ENCODE data around the gene PSD4.

The PSD4 gene

DNA sequence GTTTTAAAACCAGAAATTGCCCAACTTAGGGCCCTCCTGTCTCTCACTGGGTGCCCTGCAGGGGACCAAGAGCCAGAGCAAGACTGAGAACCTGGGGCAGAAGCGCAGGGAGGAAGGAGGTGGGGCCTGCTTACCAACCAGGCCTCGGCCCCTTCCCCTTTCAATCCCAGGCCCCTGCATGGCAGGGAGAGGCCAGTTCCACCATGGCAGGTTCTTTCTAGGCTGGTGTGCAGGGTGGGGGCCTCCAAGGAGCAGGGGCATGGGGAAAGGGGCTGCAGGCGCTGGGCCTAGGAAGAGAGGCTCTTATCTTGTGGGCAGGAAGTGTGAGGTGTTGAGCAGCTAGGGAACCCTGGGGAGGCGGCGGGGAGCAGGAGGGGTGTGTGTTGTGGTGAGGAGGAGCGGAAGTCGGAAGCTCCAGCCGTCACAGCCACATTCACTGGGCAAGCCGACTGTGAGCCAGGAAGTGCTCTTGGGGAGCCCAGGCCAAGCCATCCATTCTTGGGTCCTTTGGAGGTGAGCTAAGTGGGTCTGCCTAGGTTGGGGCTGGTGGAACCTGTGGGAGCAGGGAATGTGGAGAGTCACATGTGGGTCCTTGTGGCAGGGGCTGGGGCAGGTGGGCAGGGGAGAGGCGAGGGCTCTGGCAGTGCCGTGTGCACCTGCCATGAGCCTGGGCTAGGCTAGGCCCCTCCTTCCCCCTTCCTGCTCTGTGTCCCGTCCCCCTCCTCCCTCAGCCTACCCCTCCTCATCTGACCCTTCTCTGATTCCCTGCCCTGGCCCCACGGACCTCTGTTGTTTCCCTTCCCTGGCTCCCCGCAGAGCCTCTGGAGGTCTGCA is at the start of gene PSD4:
PSD4 (plus strand) TSS at position 430 of the 834 bp plus-strand sequence. CDS start 8,486 bp downstream, outside the sequence.
- DNase-seq (ENCODE audit: low read depth), result no peak

DNA sequence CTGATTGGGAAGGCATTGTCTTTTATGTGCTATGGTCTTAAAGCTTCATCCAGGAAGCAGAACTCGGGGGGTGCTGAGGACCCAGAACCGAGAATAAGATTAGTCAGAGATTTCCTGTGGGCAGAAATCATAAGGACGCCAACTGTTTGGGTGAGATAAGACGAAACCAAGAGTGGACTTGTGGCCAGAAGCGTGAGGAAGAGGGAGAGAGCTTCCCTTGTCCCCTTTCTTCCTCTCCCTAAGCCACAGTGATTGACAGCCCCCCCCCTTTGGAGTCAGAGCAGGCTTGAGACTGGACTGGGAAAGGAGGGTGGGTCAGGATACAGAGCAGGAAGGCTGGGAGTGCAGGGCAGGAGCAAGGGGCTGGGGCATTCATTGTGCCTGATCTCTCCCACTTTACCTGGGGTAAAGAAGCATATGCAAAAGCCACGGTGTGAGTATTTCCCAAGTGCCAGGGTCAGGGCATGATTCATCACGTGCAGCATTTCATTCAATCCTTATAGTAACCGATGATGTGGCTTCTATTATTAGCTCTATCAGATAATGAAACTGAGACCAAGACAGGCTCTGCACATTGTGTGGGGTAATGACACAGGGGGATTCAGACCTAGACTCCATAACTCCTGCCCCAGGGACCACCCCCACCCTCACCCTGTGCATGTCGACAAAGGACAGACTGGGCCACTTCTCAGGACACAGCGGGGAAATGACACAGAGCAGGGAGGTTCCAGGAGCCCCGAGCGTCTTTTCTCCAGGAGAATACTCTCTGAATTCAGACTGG is 49.4 kb upstream of the PSD4 start:
- no peak for DNase-seq (ENCODE audit: low read depth)

DNA sequence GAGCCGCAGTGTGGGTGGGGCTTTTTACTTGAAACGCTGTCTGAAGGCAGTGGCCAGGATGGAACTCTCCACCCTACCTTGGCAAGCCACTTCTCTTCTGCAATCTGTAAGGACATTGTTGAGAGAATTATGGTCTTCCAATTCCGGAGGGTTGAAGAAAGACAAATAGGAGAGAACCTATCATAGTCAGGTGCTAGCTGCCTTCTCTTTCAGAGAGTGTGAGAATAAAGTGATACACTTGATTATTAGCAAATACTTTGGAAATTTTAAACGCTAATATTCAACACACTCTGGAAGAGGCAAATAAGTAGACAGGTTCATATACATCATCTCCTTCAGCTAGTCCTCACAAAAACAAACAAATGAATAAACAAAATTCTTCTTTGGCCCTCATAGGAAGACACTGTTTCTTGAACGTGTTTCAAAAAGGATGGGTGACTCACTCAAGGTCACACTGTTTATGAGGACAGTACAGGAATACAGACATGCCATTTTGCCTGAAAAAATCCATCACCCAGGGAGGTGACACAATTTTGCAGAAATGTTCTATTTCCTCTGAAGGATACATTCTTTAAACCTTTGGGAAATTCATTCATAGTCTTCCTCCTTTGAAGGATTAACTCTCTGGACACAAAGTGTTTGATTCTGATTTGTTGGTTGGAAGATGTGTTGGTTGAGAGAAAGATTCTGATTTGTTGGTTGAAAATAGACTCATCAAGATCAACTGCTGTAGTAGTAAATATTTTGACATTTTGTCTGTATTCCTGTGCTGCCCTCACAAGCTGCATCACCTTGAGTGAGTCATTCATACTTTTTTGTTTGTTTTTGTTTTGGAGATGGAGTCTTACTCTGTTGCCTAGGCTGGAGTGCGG is 48.6 kb upstream of the PSD4 start:
- DNase-seq (ENCODE audit: low read depth), result no peak

DNA sequence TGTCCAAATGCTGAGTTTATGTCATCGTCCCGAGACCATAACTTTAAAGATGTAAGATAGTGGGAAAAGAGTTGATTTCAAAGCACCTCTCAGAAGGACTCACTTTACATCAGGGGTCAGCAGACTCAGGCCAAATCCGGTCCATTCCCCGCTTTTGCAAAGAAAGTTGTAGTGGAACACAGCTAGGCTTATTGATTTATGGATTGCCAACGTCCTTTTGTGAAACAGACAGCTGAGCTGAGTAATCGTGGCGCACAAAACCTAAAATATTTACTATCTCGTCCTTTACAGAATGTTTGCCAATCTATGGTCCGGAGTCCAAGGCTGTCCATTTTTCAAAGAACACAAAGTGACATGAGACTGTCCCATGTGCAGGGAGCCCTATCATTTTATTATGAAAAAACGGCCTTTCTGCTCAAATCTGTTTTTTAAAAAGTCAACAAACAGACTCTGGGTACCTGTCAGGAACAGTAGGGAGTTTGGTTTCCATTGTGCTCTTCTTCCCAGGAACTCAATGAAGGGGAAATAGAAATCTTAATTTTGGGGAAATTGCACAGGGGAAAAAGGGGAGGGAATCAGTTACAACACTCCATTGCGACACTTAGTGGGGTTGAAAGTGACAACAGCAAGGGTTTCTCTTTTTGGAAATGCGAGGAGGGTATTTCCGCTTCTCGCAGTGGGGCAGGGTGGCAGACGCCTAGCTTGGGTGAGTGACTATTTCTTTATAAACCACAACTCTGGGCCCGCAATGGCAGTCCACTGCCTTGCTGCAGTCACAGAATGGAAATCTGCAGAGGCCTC is 46.7 kb upstream of the PSD4 start, which contains the start of gene IL1RN:
IL1RN (plus strand) TSS at position 754 of the 801 bp plus-strand sequence; CDS start at position 781, 27 bp downstream.
- DNase-seq (ENCODE audit: low read depth), result no peak

DNA sequence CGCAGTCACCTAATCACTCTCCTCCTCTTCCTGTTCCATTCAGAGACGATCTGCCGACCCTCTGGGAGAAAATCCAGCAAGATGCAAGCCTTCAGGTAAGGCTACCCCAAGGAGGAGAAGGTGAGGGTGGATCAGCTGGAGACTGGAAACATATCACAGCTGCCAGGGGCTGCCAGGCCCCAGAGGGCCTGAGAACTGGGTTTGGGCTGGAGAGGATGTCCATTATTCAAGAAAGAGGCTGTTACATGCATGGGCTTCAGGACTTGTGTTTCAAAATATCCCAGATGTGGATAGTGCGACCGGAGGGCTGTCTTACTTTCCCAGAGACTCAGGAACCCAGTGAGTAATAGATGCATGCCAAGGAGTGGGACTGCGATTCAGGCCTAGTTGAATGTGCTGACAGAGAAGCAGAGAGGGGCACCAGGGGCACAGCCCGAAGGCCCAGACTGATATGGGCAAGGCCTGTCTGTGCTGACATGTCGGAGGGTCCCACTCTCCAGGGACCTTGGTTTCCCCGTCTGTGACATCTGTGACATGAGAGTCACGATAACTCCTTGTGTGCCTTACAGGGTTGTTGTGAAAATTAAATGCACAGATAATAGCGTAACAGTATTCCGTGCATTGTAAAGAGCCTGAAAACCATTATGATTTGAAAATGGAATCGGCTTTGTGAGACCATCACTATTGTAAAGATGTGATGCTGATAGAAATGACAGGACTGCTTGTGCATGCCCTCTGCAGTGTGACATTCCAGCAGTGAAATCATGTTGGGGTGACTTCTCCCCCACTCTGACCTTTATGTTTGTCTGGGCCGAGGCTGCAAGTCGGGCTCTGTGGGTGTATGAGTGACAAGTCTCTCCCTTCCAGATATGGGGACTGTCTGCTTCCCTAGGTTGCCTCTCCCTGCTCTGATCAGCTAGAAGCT is 45.9 kb upstream of the PSD4 start:
- no peak for DNase-seq (ENCODE audit: low read depth)

DNA sequence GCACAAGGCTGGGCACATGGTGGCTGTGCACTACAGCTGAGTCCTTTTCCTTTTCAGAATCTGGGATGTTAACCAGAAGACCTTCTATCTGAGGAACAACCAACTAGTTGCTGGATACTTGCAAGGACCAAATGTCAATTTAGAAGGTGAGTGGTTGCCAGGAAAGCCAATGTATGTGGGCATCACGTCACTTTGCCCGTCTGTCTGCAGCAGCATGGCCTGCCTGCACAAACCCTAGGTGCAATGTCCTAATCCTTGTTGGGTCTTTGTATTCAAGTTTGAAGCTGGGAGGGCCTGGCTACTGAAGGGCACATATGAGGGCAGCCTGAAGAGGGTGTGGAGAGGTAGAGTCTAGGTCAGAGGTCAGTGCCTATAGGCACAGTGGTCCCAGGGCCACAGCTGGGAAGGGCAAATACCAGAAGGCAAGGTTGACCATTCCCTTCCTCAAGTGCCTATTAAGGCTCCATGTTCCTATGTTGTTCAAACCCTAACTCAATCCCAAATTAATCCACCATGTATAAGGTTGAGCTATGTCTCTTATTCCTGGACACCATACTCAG is 44.2 kb upstream of the PSD4 start:
- no peak for DNase-seq (ENCODE audit: low read depth)

DNA sequence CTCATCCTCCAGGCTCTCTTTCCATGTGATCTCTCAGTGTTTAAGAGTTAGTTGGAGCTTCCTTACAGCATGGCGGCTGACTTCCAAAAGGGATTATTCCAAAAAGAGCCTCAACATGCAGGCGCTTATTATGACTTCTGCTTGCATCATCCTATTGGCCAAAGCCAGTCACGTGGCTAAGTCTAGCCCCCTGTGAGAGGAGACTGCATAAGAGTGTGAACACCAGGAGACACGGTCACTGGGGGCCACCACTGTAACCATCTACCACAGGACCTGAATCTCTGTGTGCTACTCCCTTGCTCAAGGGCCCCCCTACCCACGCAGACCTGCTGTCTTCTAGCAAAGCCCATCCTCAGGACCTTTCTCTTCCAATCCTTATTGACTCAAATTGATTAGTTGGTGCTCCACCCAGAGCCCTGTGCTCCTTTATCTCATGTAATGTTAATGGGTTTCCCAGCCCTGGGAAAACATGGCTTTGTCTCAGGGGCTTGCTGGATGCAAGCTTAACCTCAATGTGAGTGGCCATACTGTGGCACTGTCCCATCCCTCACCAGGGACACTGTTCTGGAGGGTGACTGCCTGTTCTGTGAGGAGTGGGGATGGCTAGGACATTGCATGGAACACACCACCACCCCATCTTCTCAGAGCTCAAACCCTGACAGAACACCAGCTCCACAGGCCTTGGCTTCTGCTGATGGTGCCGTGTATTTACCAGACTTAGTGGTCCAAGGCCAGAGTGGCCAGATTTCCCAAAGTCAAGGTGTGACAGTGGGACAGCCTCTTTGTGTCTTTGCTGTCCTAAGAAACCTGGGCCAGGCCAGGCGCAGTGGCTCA is 42.2 kb upstream of the PSD4 start:
- no peak for DNase-seq (ENCODE audit: low read depth)

DNA sequence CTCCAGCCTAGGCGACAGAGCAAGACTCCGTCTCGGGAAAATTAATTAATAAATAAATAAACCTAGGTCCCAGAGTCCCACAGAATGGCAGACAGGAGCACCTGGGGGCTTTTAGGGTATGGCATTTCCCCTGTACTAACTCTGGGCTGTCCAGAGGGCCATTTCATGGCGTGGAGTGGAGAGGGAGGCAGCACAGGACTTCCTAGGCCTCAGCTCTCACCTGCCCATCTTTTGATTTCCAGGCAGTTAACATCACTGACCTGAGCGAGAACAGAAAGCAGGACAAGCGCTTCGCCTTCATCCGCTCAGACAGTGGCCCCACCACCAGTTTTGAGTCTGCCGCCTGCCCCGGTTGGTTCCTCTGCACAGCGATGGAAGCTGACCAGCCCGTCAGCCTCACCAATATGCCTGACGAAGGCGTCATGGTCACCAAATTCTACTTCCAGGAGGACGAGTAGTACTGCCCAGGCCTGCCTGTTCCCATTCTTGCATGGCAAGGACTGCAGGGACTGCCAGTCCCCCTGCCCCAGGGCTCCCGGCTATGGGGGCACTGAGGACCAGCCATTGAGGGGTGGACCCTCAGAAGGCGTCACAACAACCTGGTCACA is 41.3 kb upstream of the PSD4 start:
- no peak for DNase-seq (ENCODE audit: low read depth)

DNA sequence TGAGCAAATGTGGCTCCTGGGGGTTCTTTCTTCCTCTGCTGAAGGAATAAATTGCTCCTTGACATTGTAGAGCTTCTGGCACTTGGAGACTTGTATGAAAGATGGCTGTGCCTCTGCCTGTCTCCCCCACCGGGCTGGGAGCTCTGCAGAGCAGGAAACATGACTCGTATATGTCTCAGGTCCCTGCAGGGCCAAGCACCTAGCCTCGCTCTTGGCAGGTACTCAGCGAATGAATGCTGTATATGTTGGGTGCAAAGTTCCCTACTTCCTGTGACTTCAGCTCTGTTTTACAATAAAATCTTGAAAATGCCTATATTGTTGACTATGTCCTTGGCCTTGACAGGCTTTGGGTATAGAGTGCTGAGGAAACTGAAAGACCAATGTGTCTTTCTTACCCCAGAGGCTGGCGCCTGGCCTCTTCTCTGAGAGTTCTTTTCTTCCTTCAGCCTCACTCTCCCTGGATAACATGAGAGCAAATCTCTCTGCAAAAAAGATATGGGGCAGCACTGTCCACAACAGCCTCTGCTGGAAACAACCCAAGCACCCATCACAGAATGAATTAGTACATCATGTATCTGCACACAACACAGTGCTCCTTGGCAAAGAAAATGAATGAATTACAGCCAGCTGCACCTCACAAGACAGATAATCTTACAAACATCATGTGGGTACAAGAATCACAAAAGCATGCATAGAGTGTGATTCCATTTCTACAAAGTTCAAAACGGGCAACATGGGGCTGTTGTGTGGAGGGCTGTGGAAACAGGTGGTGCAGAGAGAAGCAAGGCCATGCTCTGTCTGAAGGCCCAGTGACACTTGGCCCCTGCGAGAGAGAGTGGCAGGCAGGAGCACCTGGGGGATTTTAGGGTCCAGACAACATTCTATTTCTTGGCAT is 39.8 kb upstream of the PSD4 start:
- no peak for DNase-seq (ENCODE audit: low read depth)

DNA sequence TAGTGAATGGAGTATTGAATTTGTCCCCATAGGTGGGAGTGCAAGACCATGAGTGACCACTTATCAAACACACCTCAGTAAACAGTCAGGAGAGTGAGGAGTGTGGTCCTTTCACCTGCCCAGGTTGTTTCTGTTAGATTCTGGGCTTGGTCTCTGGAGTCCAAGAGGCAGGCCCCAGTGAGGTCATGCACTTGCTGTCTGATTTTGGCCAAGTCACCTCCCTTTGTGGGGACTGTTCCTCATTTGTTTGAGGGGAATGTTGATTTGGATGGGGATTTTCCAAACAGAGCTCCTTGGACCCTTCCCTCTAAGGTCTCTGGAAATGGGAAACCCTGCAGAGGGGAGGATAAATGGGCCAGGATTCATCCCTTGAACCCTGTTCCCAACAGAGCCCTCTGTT is 39.1 kb upstream of the PSD4 start:
- DNase-seq (ENCODE audit: low read depth), result no peak

DNA sequence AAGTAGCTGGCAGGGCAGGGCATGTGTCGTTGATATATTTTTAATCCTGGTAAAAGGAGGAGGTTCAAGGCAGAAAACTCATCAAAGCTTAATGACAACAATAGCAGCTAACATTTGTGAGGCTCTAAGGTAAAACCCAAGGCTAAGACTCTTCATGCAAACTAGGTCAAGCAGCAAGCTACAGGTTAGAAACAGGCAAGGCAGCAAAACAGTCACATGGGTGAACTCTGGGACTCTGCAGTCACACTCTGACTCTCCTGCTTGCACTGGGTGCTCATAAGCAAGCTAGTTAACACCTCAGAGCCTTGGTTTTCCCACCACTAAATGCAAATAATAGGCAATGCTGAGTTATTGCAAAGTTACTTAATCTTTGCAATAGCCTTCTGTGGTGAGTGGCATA is 38.5 kb upstream of the PSD4 start:
- DNase-seq (ENCODE audit: low read depth), result no peak

DNA sequence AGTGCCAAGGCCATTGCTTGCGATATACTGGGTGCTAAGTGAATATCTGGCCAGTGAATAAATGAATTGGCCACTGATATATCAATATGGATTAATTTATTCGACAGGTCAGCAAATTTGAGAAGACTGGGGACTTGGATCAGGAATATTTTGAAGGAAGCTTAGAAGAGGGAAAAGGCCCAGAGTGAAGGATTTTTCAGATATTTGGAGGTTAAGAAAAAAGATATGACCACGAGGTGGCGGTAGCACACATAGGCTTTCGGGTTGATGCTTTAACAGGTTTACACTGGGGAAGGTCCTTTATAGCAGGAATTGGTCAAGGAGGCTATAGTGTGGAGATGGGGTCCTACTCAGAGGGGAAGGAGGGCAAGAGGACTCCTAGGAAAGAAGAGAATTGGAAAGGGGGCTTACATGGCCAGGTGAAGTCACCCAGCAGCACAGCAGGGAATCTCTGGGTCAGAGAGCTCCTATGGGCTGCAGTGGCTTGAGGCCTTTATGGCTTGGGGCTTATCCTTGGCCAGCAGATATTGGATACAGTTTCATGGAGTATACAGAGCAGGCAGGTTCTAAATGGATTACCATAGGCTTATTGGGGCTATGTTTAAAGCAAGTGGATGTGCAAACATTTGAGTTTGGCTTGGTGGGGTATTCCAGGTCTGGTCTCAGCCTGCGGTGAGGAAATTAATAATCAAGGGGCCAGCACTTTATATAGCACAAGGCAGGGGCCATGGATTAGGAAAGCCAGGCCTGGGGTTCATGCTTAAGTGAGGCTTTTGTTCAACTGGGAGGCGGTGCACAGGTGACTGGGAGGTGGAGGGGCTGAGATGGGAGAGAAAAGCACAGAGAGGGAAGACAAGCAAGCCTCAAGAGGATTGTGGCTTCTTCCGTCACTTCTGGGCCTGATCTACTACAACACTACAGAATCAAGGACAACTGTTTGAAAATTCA is 36.7 kb upstream of the PSD4 start:
- DNase-seq (ENCODE audit: low read depth), result peak; percentile 3

DNA sequence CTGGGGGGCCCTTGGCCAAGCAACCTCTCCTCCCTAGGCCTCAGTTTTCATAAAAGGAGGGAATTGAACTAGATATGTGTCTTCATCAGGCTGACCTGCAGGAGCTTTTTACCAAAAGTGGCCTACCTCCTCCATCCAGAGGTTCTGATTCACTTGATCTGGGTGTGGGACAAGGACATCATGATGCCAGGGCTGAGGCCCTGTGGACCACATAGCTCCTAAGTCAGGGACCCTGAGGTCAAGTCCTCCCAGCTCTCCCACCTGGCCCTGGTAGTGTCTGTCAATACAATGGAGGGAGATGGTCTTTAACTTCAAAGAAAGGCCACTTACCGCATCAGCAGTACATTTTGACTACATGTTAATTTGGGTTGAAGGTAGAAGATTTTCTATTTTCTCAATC is 35.9 kb upstream of the PSD4 start:
- no peak for DNase-seq (ENCODE audit: low read depth)

DNA sequence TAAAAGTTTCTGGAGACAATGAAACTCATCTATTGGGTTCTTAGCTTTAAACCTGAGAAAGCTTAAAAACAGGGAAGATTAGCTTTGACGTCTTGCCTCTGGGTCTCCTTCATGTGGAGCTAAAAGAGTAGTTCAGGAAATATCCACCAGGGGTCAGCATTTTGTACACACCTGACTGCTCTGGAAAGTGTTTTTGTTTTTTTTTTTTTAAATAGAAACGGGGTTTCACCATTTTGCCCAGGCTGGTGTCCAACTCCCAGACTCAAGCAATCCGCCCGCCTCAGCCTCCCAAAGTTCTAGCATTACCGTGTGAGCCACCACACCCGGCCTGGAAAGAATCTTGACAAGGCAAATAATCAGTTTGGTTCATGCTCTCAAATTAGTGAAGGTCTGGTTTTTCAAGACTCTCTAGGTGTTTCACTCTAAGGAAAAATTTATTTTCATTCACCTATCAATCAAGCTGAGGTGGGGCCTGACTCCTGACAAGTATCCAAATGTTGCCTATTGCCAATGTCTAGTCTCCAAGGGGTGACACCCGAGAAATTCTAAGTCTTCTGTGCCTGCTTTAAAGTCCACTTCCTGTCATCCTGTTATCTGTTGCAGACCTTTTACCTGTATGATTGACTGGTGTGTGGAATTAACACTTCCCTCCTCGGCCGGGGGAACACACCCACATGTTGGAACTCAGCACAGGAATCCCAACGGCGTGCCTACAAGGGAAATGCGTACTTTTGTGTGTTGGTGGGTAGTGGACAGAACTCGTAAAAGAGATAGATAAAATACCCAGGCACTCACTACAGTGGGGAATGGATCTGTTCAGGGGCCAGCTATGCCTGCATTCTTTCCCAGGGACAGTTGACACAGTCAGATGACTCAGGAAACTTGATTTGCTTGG is 35.1 kb upstream of the PSD4 start:
- peak; percentile 10 for DNase-seq (ENCODE audit: low read depth)

DNA sequence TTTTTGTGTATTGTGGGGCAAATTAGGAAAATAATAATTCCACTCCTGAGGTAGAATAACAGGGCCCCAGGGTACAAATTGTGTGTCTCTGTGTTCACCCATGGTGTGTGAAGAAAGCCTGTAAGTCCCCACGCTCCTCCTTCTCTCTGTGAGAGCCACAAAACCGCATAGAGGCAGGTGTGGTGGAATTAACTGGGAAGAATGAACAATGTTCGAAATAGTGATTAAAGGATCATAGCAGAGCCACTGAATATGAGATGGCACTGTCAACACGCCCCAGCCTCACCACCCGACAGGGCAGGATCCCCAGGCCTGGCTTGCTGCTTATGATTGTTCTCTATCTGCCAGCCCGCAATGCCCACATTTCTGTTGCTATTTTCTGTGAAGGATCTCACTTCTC is 32.3 kb upstream of the PSD4 start:
- no peak for DNase-seq (ENCODE audit: low read depth)

All from GM04503 (cell line).